ENCODE data around the gene HENMT1.

The HENMT1 gene

DNA sequence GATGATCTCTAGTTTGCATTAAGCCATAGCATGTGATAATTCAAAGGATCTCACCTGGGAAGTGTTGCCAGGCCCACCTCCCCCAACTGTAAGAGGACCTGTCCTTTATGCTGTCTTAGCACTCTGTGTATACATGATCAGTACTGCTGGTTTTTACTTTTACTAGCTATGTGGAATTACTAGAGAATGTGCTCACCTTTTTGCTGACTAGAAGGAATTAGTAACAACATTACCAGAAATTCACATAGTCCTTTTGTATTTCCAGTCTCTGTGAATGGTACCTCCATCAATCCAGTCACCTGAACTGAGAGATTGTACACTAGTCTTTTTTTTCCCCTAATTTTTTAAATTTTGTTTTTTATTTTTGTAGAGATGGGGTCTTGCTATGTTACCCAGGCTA, 54.4 kb downstream of the HENMT1 start:
- POLR2A ChIA-PET = no interaction called here
- TF ChIP-seq, protein P1, sequence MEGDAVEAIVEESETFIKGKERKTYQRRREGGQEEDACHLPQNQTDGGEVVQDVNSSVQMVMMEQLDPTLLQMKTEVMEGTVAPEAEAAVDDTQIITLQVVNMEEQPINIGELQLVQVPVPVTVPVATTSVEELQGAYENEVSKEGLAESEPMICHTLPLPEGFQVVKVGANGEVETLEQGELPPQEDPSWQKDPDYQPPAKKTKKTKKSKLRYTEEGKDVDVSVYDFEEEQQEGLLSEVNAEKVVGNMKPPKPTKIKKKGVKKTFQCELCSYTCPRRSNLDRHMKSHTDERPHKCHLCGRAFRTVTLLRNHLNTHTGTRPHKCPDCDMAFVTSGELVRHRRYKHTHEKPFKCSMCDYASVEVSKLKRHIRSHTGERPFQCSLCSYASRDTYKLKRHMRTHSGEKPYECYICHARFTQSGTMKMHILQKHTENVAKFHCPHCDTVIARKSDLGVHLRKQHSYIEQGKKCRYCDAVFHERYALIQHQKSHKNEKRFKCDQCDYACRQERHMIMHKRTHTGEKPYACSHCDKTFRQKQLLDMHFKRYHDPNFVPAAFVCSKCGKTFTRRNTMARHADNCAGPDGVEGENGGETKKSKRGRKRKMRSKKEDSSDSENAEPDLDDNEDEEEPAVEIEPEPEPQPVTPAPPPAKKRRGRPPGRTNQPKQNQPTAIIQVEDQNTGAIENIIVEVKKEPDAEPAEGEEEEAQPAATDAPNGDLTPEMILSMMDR (IDR thresholded peaks at IDR 0.05; ENCODE audit: control extremely low read depth, extremely low read depth, low read depth, missing control alignments) = no peak
- CTCF ChIA-PET = interaction anchor here (0.8 kb wide), 2 partner anchors 15 to 53 kb away, joined by 3 read pairs; no protein-coding TSS in a partner anchor
- DNase-seq (ENCODE audit: extremely low spot score) = no peak

GRCh38 chr1:108605633-108606032, 55.3 kb downstream of the HENMT1 start:
- TF ChIP-seq, protein P1 (IDR thresholded peaks at IDR 0.05; ENCODE audit: control extremely low read depth, extremely low read depth, low read depth, missing control alignments) = no peak
- DNase-seq (ENCODE audit: extremely low spot score) = no peak
- CTCF ChIA-PET = interaction anchor here (0.8 to 1.5 kb wide), 3 partner anchors 16 to 54 kb away, joined by 3 read pairs; no protein-coding TSS in a partner anchor
- POLR2A ChIA-PET = no interaction called here

GRCh38 chr1:108601708-108602410, 59.0 kb downstream of the HENMT1 start:
- no peak for DNase-seq (ENCODE audit: extremely low spot score)
- ChIA-PET CTCF (no interaction called here), POLR2A (no interaction called here)
- TF ChIP-seq, protein P1 (IDR thresholded peaks at IDR 0.05; ENCODE audit: control extremely low read depth, extremely low read depth, low read depth, missing control alignments) = no peak

DNA sequence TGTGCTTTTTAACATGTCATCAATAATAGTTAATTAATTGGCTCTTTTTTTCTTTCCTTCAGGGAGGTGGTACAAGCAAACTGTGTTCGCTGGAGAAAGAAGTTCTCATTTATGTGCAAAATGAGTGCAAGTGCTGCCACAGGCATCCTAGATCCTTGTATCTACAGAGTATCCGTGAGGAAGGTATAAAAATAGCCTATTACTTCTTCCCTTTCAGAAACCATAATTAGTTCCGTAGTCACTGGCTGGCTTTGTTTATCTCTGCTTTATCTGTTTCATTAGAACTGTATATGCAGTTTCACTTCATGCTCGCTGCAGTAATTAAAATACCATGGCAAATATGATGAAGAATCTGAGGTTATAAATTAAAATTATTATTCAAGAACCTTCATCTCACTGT, 60.4 kb downstream of the HENMT1 start:
- ChIA-PET CTCF (interaction anchor here (1.2 kb wide), 1 partner anchor 16 kb away, joined by 3 read pairs; no protein-coding TSS in a partner anchor), POLR2A (no interaction called here)
- DNase-seq (ENCODE audit: extremely low spot score) = no peak
- TF ChIP-seq, protein P1 (IDR thresholded peaks at IDR 0.05; ENCODE audit: control extremely low read depth, extremely low read depth, low read depth, missing control alignments) = no peak

DNA sequence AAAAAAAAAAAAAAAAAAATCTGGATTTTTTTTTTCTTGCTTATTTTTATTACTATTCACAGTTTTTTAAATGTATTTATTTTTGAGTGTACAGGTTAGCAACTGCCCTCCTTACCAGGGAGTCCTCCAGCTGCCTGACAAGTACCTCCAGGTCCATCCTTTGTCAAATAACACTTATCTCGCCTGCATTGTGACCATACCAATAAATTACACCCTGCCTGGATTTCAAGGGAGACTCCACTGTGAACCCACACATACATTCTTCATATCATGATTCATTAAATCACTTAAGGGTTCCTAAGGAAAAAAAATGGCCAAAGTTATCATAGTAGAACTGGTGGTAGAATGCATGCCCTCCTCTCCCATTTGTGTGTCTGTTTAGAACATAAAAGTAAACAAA, 62.6 kb downstream of the HENMT1 start:
- ChIA-PET CTCF (no interaction called here), POLR2A (no interaction called here)
- DNase-seq (ENCODE audit: extremely low spot score) = no peak
- TF ChIP-seq, protein P1 (IDR thresholded peaks at IDR 0.05; ENCODE audit: control extremely low read depth, extremely low read depth, low read depth, missing control alignments) = no peak
